ENCODE results near the gene COL20A1. TPM values are rescaled to one million over a fixed set of nuclear protein-coding genes. Genes with fewer than 3 reads are reported as not detected.
"Not testable (repeated sequence)": the region's sequence is repeated elsewhere in the genome, so short reads cannot be mapped to it uniquely, and the experiment has no call there.

Gene COL20A1
- total RNA-seq, 1 donor from 2014 or later = not detected

GRCh38 chr20:63329331-63330083, 36.5 kb downstream of the COL20A1 start:
- no peak for DNase-seq (ENCODE audit: extremely low read depth, low read depth, low spot score)

- DNase-seq (ENCODE audit: extremely low read depth, low read depth, low spot score) = no peak
Observed at GRCh38 chr20:63330084-63330760, 37.2 kb downstream of the COL20A1 start.

- DNase-seq (ENCODE audit: extremely low read depth, low read depth, low spot score) = no peak
Observed at GRCh38 chr20:63330940-63331339, 38.0 kb downstream of the COL20A1 start.

- no peak for DNase-seq (ENCODE audit: extremely low read depth, low read depth, low spot score)
Observed at GRCh38 chr20:63331741-63332400, 38.9 kb downstream of the COL20A1 start.

- DNase-seq (ENCODE audit: extremely low read depth, low read depth, low spot score) = no peak
Observed at GRCh38 chr20:63332488-63333240, 39.7 kb downstream of the COL20A1 start.

GRCh38 chr20:63333241-63333836, 40.4 kb downstream of the COL20A1 start:
- DNase-seq (ENCODE audit: extremely low read depth, low read depth, low spot score) = no peak

GRCh38 chr20:63334356-63334755, 41.4 kb downstream of the COL20A1 start:
- DNase-seq (ENCODE audit: extremely low read depth, low read depth, low spot score) = no peak

- DNase-seq (ENCODE audit: extremely low read depth, low read depth, low spot score) = not testable (repeated sequence)
Observed at GRCh38 chr20:63335060-63335459, 42.1 kb downstream of the COL20A1 start.

- DNase-seq (ENCODE audit: extremely low read depth, low read depth, low spot score) = no peak
Observed at GRCh38 chr20:63335711-63336110, 42.7 kb downstream of the COL20A1 start.

GRCh38 chr20:63336232-63336752, 43.3 kb downstream of the COL20A1 start:
- no peak for DNase-seq (ENCODE audit: extremely low read depth, low read depth, low spot score)

- no peak for DNase-seq (ENCODE audit: extremely low read depth, low read depth, low spot score)
Observed at GRCh38 chr20:63337786-63338420, 44.9 kb downstream of the COL20A1 start.

- not testable (repeated sequence) for DNase-seq (ENCODE audit: extremely low read depth, low read depth, low spot score)
Observed at GRCh38 chr20:63339154-63340094, 46.4 kb downstream of the COL20A1 start.

GRCh38 chr20:63340158-63340688, 47.2 kb downstream of the COL20A1 start:
- not testable (repeated sequence) for DNase-seq (ENCODE audit: extremely low read depth, low read depth, low spot score)

GRCh38 chr20:63342561-63343459, 49.8 kb downstream of the COL20A1 start:
- DNase-seq (ENCODE audit: extremely low read depth, low read depth, low spot score) = no peak

GRCh38 chr20:63343460-63344445, 50.8 kb downstream of the COL20A1 start:
- no peak for DNase-seq (ENCODE audit: extremely low read depth, low read depth, low spot score)

GRCh38 chr20:63344616-63345327, 51.8 kb downstream of the COL20A1 start:
- DNase-seq (ENCODE audit: extremely low read depth, low read depth, low spot score) = no peak
